ENCODE results near the gene RPS15.
"Not testable (repeated sequence)": the region's sequence is repeated elsewhere in the genome, so short reads cannot be mapped to it uniquely, and the experiment has no call there.

- TF ChIP-seq EZH2 (IDR thresholded peaks at IDR 0.05); POLR2AphosphoS5 (IDR thresholded peaks at IDR 0.05; ENCODE audit: borderline replicate concordance, low read depth, low read length): not testable (repeated sequence)
These were observed 18.1 kb upstream of the RPS15 start for GRCh38 chr19:1420085-1420484.

Measured in SK-N-MC (cell line).